ENCODE results near the gene EBF4.

EBF4 gene

DNA sequence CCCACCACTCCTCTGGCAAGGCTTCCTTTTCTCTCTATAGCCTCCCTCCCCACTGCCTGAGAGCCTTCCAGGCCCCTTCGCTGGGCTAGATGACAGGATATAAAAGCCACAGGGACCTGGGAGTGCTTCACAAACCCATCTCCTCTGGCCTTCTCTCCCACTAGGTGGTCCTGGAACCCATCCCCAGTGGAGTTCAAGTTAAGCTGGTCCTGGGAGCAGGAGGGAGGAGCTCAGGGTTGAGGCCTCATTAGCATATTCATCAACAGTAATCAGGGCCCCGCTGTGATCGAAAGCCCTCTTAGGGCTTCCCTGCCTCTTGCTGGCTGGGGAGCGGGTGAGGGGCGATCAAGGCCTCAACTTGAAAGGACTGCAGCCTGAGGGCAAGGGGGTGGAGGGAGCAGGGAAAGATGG is 9.1 kb downstream of the EBF4 start:
- H3K4me1 ChIP-seq (ENCODE audit: insufficient read depth, low read length, poor library complexity, severe bottlenecking) = peaks cover 3% of the 10 kb centered on the region
- no peaks in the 10 kb centered on the region for H4K20me1 ChIP-seq (ENCODE audit: insufficient read depth, low read length, poor library complexity, severe bottlenecking)
- no peaks in the 10 kb centered on the region for H3K9me2 ChIP-seq (replicated peaks; ENCODE audit: low read depth, low read length)
- no peak overlapping the region for H2AFZ ChIP-seq (ENCODE audit: low read length)
- no peak overlapping the region for H3K9ac ChIP-seq (ENCODE audit: low read depth, low read length, poor library complexity, severe bottlenecking)
- H3K4me2 ChIP-seq (ENCODE audit: low read depth, low read length, poor library complexity, severe bottlenecking) = no peak overlapping the region
- no peak overlapping the region for H3K4me3 ChIP-seq (ENCODE audit: low read length, poor library complexity, severe bottlenecking)
- no peaks in the 10 kb centered on the region for H3K79me2 ChIP-seq (ENCODE audit: insufficient read depth, low read length)
- TF ChIP-seq EZH2phosphoT487 (IDR thresholded peaks at IDR 0.05; ENCODE audit: borderline replicate concordance) = no peak
- TF ChIP-seq, protein P1, sequence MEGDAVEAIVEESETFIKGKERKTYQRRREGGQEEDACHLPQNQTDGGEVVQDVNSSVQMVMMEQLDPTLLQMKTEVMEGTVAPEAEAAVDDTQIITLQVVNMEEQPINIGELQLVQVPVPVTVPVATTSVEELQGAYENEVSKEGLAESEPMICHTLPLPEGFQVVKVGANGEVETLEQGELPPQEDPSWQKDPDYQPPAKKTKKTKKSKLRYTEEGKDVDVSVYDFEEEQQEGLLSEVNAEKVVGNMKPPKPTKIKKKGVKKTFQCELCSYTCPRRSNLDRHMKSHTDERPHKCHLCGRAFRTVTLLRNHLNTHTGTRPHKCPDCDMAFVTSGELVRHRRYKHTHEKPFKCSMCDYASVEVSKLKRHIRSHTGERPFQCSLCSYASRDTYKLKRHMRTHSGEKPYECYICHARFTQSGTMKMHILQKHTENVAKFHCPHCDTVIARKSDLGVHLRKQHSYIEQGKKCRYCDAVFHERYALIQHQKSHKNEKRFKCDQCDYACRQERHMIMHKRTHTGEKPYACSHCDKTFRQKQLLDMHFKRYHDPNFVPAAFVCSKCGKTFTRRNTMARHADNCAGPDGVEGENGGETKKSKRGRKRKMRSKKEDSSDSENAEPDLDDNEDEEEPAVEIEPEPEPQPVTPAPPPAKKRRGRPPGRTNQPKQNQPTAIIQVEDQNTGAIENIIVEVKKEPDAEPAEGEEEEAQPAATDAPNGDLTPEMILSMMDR (conservative IDR thresholded peaks at IDR 0.05; ENCODE audit: low read length) = no peak
- H3K9me3 ChIP-seq (ENCODE audit: insufficient read depth, low read depth, low read length) = no peaks in the 10 kb centered on the region
- H3K27me3 ChIP-seq (ENCODE audit: insufficient read depth, low read length, poor library complexity, severe bottlenecking) = no peaks in the 10 kb centered on the region
- no peaks in the 10 kb centered on the region for H3K36me3 ChIP-seq (ENCODE audit: insufficient read depth, low read length)
- H3F3A ChIP-seq (ENCODE audit: low read depth) = no peaks in the 10 kb centered on the region

DNA sequence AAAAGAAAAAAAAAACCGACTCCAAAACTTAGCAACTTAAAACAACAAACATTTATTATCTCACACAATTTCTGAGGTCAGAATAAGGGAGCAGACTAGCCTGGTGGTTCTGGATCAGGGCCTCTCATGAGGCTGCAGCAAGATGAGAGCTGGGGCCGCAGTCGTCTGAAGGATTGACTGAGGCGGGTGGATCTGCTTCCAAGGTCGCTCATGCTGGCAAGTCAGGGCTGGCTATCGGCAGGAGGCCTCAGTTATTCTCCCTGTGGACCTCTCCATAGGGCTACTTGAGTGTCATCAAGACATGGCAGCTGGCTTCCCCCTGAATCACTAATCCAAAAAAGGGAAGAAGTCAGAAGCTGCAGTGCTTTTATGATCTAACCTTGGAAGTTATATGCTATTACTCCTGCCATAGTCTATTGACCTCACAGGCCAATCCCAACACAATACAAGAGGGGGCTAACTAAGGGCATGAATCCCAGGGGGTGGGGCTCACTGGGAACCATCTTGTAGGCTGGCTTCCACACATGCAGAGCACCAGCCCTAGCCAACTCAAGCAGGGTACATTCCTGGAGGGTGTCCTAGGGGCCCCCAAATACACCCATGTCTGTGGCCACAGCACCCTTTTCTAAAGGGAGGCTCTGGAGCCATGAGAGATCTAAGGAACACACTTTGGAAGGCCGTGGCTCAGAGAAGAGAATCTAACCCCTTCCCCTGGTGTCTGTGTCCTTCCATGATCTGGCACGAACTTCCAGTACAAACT is 11.3 kb downstream of the EBF4 start:
- H3K27me3 ChIP-seq (ENCODE audit: insufficient read depth, low read length, poor library complexity, severe bottlenecking) = no peaks in the 10 kb centered on the region

DNA sequence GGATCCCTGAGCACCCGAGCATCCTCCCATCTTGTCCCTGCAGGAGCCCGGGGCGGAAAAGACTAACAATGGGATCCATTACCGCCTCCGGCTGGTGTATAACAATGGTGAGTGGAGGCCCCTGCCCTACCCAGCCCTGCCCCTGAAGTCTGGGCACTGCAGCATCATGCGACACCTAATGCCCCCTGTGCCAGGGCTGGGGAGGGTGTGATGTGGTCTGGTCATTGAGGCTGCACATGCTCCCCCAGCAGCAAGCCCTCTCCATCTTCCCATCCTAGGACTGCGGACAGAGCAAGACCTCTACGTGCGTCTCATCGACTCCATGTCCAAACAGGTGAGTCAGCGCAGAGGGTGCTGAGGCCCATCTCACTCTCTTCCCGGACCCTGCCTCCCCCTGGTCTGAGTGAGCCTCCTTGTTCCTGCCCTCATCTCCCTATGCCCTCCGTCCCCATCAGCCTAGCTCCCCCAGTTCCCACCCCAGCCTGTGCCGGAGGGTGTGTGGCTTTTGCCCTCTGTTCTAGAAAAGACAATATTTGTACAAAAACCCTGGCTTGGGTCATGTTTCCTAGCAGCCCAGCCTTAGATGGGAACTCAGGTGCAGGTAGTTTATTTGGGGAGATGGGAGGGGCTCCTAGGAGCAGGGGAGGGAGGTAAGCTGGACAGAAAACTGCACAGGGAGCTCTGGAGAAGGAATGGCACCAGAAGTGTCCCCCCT is 13.5 kb downstream of the EBF4 start:
- Histone ChIP-seq H3K4me2 (ENCODE audit: low read depth, low read length, poor library complexity, severe bottlenecking) (no peak overlapping the region), H3K27me3 (ENCODE audit: insufficient read depth, low read length, poor library complexity, severe bottlenecking) (no peaks in the 10 kb centered on the region), H3K79me2 (ENCODE audit: insufficient read depth, low read length) (no peaks in the 10 kb centered on the region), H2AFZ (ENCODE audit: low read length) (no peak overlapping the region), H4K20me1 (ENCODE audit: insufficient read depth, low read length, poor library complexity, severe bottlenecking) (no peaks in the 10 kb centered on the region), H3K4me1 (ENCODE audit: insufficient read depth, low read length, poor library complexity, severe bottlenecking) (peaks cover 6% of the 10 kb centered on the region), H3K4me3 (ENCODE audit: low read length, poor library complexity, severe bottlenecking) (no peak overlapping the region), H3K9ac (ENCODE audit: low read depth, low read length, poor library complexity, severe bottlenecking) (no peak overlapping the region), H3K9me2 (replicated peaks; ENCODE audit: low read depth, low read length) (no peaks in the 10 kb centered on the region), H3K9me3 (ENCODE audit: insufficient read depth, low read depth, low read length) (no peaks in the 10 kb centered on the region), H3F3A (ENCODE audit: low read depth) (no peaks in the 10 kb centered on the region), H3K36me3 (ENCODE audit: insufficient read depth, low read length) (no peaks in the 10 kb centered on the region)
- no peak for TF ChIP-seq EZH2phosphoT487 (IDR thresholded peaks at IDR 0.05; ENCODE audit: borderline replicate concordance)
- TF ChIP-seq, protein P1 (conservative IDR thresholded peaks at IDR 0.05; ENCODE audit: low read length) = no peak

More for the DNA sequence above, 11.3 kb downstream of the EBF4 start:
- Histone ChIP-seq H3F3A (ENCODE audit: low read depth) (no peaks in the 10 kb centered on the region), H3K9me2 (replicated peaks; ENCODE audit: low read depth, low read length) (no peaks in the 10 kb centered on the region), H3K79me2 (ENCODE audit: insufficient read depth, low read length) (no peaks in the 10 kb centered on the region), H3K9ac (ENCODE audit: low read depth, low read length, poor library complexity, severe bottlenecking) (no peak overlapping the region), H3K4me2 (ENCODE audit: low read depth, low read length, poor library complexity, severe bottlenecking) (no peak overlapping the region), H3K4me1 (ENCODE audit: insufficient read depth, low read length, poor library complexity, severe bottlenecking) (peaks cover 6% of the 10 kb centered on the region), H3K36me3 (ENCODE audit: insufficient read depth, low read length) (no peaks in the 10 kb centered on the region), H2AFZ (ENCODE audit: low read length) (no peak overlapping the region), H4K20me1 (ENCODE audit: insufficient read depth, low read length, poor library complexity, severe bottlenecking) (no peaks in the 10 kb centered on the region), H3K9me3 (ENCODE audit: insufficient read depth, low read depth, low read length) (no peaks in the 10 kb centered on the region), H3K4me3 (ENCODE audit: low read length, poor library complexity, severe bottlenecking) (no peak overlapping the region)
- no peak for TF ChIP-seq EZH2phosphoT487 (IDR thresholded peaks at IDR 0.05; ENCODE audit: borderline replicate concordance)
- TF ChIP-seq, protein P1 (conservative IDR thresholded peaks at IDR 0.05; ENCODE audit: low read length) = no peak

All from Loucy (cell line).